ENCODE measurements around the gene TSR1. TPM values are rescaled to one million over a fixed set of nuclear protein-coding genes. Genes with fewer than 3 reads are reported as not detected.

Gene TSR1
- total RNA-seq, 1 donor from 2014 or later, result 50.5 TPM

DNA sequence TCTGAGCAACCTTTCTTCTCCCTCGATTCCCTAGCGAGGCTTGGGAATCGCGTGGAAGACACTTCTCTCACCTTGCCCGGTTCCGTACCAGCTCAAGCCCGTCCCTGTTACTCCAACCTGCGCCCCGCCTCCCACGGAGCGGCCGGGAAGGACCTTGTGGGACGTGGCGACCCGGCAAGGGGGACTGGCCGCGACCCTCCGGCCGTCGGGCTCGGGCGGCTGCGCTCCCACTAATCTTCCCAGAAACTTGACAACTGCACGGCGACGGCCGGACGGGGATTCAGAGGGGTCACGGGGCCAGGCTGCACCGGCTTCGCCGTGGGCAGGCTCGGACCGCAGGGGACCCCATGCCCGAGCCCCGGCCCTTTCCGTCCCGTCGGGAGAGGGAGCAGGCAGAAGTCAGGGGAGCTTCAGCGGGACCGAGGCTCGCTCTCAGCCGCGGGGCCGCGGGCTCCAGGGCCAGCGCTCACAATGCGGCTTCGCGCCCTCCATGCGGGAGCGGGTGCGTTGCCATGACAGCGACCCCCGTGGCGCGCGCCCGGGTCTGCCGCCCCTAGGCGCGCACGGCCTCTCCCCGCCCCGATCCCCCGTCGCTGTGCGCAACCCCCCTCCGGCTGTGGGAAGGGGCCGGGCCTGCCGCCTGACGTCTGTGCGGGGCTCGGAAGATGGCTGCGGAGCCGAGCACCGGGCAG lies 741 bp upstream of the TSR1 start, which contains the start of gene SGSM2:
TSS of gene SGSM2 (plus strand) at position 650 of the 692 bp plus-strand sequence. CDS start 188 bp downstream, outside the sequence.
- no peaks in the 10 kb centered on the region for H3K27me3 Mint-ChIP-seq (ENCODE audit: low read depth)
- H3K4me3 Mint-ChIP-seq, result peak within 1 kb of the TSS; percentile 99
- H3K9me3 Mint-ChIP-seq, result no peaks in the 10 kb centered on the region
- TF ChIP-seq, protein P1, sequence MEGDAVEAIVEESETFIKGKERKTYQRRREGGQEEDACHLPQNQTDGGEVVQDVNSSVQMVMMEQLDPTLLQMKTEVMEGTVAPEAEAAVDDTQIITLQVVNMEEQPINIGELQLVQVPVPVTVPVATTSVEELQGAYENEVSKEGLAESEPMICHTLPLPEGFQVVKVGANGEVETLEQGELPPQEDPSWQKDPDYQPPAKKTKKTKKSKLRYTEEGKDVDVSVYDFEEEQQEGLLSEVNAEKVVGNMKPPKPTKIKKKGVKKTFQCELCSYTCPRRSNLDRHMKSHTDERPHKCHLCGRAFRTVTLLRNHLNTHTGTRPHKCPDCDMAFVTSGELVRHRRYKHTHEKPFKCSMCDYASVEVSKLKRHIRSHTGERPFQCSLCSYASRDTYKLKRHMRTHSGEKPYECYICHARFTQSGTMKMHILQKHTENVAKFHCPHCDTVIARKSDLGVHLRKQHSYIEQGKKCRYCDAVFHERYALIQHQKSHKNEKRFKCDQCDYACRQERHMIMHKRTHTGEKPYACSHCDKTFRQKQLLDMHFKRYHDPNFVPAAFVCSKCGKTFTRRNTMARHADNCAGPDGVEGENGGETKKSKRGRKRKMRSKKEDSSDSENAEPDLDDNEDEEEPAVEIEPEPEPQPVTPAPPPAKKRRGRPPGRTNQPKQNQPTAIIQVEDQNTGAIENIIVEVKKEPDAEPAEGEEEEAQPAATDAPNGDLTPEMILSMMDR (conservative IDR thresholded peaks at IDR 0.05), result no peak
- DNase-seq (ENCODE audit: low read depth, low spot score), result peak; percentile 67
- H3K36me3 Mint-ChIP-seq (ENCODE audit: low read depth), result peaks cover 9% of the 10 kb centered on the region
- H3K4me1 Mint-ChIP-seq, result peaks cover 28% of the 10 kb centered on the region
- peak within 1 kb of the TSS; percentile 99 for H3K27ac Mint-ChIP-seq (ENCODE audit: unreplicated experiment)

DNA sequence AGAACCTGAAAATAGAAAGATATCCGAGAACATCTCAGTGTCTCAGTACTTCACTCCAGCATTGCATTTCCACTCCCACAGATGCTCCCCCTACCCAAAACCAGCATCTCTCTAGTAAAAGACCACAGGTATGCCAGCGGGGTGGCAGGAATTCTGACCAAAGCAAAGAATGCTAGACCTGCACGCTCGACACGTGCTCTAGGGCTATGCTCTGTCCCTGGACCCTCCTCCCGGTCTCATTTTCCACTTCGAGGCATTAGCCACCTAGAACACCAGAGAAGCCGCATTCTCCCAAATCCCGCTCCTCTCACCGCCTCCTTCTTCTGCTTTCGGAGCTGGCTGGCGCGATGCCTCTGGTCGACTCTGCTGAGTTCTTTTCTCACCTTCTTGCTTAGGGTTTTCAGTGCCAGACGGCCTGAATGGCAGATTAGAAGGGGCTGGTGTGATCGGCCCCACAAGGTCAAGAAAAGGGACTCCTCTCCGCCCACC lies 487 bp downstream of the TSR1 start:
- TF ChIP-seq, protein P1 (conservative IDR thresholded peaks at IDR 0.05), result no peak
- DNase-seq (ENCODE audit: low read depth, low spot score), result no peak
- Mint-ChIP-seq H3K4me1 (peaks cover 28% of the 10 kb centered on the region), H3K9me3 (no peaks in the 10 kb centered on the region), H3K4me3 (peak overlapping the region; percentile 99), H3K27me3 (ENCODE audit: low read depth) (no peaks in the 10 kb centered on the region), H3K36me3 (ENCODE audit: low read depth) (peaks cover 14% of the 10 kb centered on the region), H3K27ac (ENCODE audit: unreplicated experiment) (peak overlapping the region; percentile 99)

DNA sequence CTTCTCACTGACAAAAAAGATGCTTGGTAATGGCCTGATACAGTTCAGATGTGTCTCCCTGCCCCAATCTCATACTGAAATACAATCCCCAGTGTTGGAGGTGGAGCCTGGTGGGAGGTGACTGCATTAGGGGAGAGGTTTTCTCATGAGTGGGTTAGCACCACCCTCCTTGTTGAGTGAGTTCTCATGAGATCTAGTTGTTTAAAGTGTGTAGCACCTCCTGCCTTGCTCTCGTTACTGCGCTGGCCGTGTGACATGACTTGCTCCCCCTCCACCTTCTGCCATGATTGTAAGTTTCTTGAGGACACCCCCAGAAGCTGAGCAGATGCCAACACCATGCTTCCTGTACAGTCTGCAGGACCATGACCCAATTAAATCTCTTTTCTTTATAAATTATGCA lies 5.0 kb downstream of the TSR1 start:
- Mint-ChIP-seq H3K27ac (ENCODE audit: unreplicated experiment) (no peak overlapping the region), H3K27me3 (ENCODE audit: low read depth) (no peaks in the 10 kb centered on the region), H3K4me3 (no peak overlapping the region), H3K9me3 (no peaks in the 10 kb centered on the region), H3K36me3 (ENCODE audit: low read depth) (peaks cover 23% of the 10 kb centered on the region), H3K4me1 (peaks cover 18% of the 10 kb centered on the region)
- DNase-seq (ENCODE audit: low read depth, low spot score), result no peak
- TF ChIP-seq, protein P1 (conservative IDR thresholded peaks at IDR 0.05), result no peak

DNA sequence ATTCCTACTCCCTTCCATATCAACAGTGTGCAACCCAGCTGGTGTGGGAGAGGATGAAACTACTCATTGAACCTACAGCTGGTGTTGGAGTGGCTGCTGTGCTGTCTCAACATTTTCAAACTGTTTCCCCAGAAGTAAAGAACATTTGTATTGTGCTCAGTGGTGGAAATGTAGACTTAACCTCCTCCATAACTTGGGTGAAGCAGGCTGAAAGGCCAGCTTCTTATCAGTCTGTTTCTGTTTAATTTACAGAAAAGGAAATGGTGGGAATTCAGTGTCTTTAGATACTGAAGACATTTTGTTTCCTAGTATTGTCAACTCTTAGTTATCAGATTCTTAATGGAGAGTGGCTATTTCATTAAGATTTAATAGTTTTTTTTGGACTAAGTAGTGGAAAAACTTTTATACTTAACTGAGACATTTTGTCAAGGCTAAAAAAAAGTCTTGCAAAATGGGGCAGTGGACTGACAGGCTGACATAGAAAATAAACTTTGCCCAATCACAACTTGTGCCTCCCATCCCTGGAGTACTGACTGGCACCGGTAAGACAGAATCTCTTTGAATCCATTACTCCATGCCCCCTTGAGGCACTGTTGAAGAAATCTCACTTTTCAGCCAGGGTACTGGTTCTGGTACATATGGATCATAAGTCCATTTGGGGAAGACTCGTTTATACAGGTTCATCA lies 12.5 kb downstream of the TSR1 start:
- DNase-seq (ENCODE audit: low read depth, low spot score), result no peak
- Mint-ChIP-seq H3K36me3 (ENCODE audit: low read depth) (peaks cover 23% of the 10 kb centered on the region), H3K4me3 (no peak overlapping the region), H3K4me1 (no peaks in the 10 kb centered on the region), H3K9me3 (no peaks in the 10 kb centered on the region), H3K27ac (ENCODE audit: unreplicated experiment) (no peak overlapping the region), H3K27me3 (ENCODE audit: low read depth) (no peaks in the 10 kb centered on the region)
- TF ChIP-seq, protein P1 (conservative IDR thresholded peaks at IDR 0.05), result no peak

DNA sequence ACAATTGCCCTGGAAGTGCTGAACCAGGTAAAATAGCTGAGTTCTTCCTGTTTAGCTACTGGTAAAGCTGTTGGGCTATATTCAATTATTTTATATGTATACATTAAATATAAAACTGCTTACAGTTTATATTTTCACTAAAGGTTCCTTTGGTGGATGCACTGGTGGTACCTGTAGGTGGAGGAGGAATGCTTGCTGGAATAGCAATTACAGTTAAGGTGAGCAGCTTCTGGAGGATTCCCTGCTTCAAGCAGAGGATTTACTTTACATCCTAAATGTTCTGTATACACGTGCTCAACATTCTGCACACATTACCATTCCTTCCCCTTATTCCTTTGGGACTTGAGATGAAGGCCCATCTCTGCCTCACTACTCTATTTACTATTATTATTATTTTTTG lies 14.9 kb downstream of the TSR1 start:
- Mint-ChIP-seq H3K9me3 (no peaks in the 10 kb centered on the region), H3K4me3 (no peak overlapping the region), H3K4me1 (no peaks in the 10 kb centered on the region), H3K36me3 (ENCODE audit: low read depth) (peaks cover 23% of the 10 kb centered on the region), H3K27me3 (ENCODE audit: low read depth) (no peaks in the 10 kb centered on the region), H3K27ac (ENCODE audit: unreplicated experiment) (no peak overlapping the region)
- TF ChIP-seq, protein P1 (conservative IDR thresholded peaks at IDR 0.05), result no peak
- DNase-seq (ENCODE audit: low read depth, low spot score), result no peak
